Measurements from ENCODE around the gene ZWILCH. TPM values are rescaled to one million over a fixed set of nuclear protein-coding genes. Genes with fewer than 3 reads are reported as not detected.

The ZWILCH gene
- total RNA-seq, 2 experiments from 2014 or later, result 36.9 to 50.2 TPM

DNA sequence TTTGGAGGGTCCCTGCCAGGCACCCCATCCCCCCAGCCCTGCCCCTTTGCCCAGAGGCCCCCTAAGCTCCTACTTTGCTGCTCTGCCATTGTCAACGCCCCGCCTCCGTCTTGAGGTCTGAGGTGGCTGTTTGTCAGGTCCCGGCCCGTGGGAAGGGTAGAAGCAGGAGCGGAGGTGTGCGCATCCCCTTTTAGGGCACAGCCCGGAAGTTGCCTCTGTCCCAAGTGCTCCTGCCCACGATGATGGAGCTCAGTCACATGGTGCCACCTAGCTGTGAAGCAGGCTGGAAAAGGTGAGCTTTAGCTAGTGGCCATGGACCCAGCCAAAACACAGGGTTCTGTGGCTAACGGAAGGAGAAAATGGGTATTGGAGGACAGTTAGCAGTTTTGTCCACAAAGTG lies 89.2 kb downstream of the ZWILCH start:
- Histone ChIP-seq H3K4me2 (ENCODE audit: low read length) (no peak overlapping the region), H3K79me2 (ENCODE audit: insufficient read depth, low read depth, low read length) (no peaks in the 10 kb centered on the region), H3K27ac (ENCODE audit: low read depth, low read length, poor library complexity, severe bottlenecking) (no peak overlapping the region), H2AFZ (ENCODE audit: low read length) (no peak overlapping the region), H3K9me3 (ENCODE audit: low read length) (no peaks in the 10 kb centered on the region), H3K4me3 (ENCODE audit: low read depth, low read length, poor library complexity, severe bottlenecking) (no peak overlapping the region), H3K4me1 (ENCODE audit: insufficient read depth, low read length, poor library complexity, severe bottlenecking) (no peaks in the 10 kb centered on the region), H4K20me1 (ENCODE audit: insufficient read depth, low read length) (no peaks in the 10 kb centered on the region), H3K9me2 (ENCODE audit: insufficient read depth, low read length) (no peaks in the 10 kb centered on the region), H3K36me3 (ENCODE audit: insufficient read depth, low read length) (no peaks in the 10 kb centered on the region)
- ChIA-PET CTCF (ENCODE audit: unreplicated experiment) (interaction anchor here (1.0 kb wide), 1 partner anchor 208 kb away, joined by 4 read pairs; the partner anchor contains the start of gene MAP2K1), POLR2A (no interaction called here)
- intact Hi-C loops (cut with micrococcal nuclease; ENCODE audit: unreplicated experiment), result no loop called here
- no TSS peak for BruUV-seq (replicated peaks)
- TF ChIP-seq, protein P1, sequence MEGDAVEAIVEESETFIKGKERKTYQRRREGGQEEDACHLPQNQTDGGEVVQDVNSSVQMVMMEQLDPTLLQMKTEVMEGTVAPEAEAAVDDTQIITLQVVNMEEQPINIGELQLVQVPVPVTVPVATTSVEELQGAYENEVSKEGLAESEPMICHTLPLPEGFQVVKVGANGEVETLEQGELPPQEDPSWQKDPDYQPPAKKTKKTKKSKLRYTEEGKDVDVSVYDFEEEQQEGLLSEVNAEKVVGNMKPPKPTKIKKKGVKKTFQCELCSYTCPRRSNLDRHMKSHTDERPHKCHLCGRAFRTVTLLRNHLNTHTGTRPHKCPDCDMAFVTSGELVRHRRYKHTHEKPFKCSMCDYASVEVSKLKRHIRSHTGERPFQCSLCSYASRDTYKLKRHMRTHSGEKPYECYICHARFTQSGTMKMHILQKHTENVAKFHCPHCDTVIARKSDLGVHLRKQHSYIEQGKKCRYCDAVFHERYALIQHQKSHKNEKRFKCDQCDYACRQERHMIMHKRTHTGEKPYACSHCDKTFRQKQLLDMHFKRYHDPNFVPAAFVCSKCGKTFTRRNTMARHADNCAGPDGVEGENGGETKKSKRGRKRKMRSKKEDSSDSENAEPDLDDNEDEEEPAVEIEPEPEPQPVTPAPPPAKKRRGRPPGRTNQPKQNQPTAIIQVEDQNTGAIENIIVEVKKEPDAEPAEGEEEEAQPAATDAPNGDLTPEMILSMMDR (conservative IDR thresholded peaks at IDR 0.05; ENCODE audit: low read length), result peak; percentile 28; the same call in 1 of the 2 replicates
- TF ChIP-seq EZH2phosphoT487 (IDR thresholded peaks at IDR 0.05; ENCODE audit: borderline replicate concordance, low read depth, low read length), result no peak
- peak; percentile 13 for DNase-seq (ENCODE audit: low spot score)

GRCh38 chr15:66594836-66595235 lies 89.7 kb downstream of the ZWILCH start:
- ChIA-PET POLR2A (no interaction called here), CTCF (ENCODE audit: unreplicated experiment) (interaction anchor here (1.0 kb wide), 1 partner anchor 208 kb away, joined by 4 read pairs; the partner anchor contains the start of gene MAP2K1)
- intact Hi-C loops (cut with micrococcal nuclease; ENCODE audit: unreplicated experiment), result no loop called here
- TF ChIP-seq, protein P1 (conservative IDR thresholded peaks at IDR 0.05; ENCODE audit: low read length), result no peak
- no peak for TF ChIP-seq EZH2phosphoT487 (IDR thresholded peaks at IDR 0.05; ENCODE audit: borderline replicate concordance, low read depth, low read length)
- no TSS peak for BruUV-seq (replicated peaks)
- Histone ChIP-seq H4K20me1 (ENCODE audit: insufficient read depth, low read length) (no peaks in the 10 kb centered on the region), H3K4me3 (ENCODE audit: low read depth, low read length, poor library complexity, severe bottlenecking) (no peak overlapping the region), H3K9me3 (ENCODE audit: low read length) (no peaks in the 10 kb centered on the region), H3K4me1 (ENCODE audit: insufficient read depth, low read length, poor library complexity, severe bottlenecking) (no peaks in the 10 kb centered on the region), H2AFZ (ENCODE audit: low read length) (no peak overlapping the region), H3K9me2 (ENCODE audit: insufficient read depth, low read length) (no peaks in the 10 kb centered on the region), H3K36me3 (ENCODE audit: insufficient read depth, low read length) (no peaks in the 10 kb centered on the region), H3K4me2 (ENCODE audit: low read length) (no peak overlapping the region), H3K27ac (ENCODE audit: low read depth, low read length, poor library complexity, severe bottlenecking) (no peak overlapping the region), H3K79me2 (ENCODE audit: insufficient read depth, low read depth, low read length) (no peaks in the 10 kb centered on the region)
- DNase-seq (ENCODE audit: low spot score), result no peak

- ChIA-PET CTCF (ENCODE audit: unreplicated experiment) (no interaction called here), POLR2A (no interaction called here)
- H3K4me3 ChIP-seq (ENCODE audit: low read depth, low read length, poor library complexity, severe bottlenecking), result no peak overlapping the region
- intact Hi-C loops (cut with micrococcal nuclease; ENCODE audit: unreplicated experiment), result no loop called here
- H3K9me3 ChIP-seq (ENCODE audit: low read length), result no peaks in the 10 kb centered on the region
- no peaks in the 10 kb centered on the region for H4K20me1 ChIP-seq (ENCODE audit: insufficient read depth, low read length)
- H3K9me2 ChIP-seq (ENCODE audit: insufficient read depth, low read length), result no peaks in the 10 kb centered on the region
- no peak for DNase-seq (ENCODE audit: low spot score)
- H3K79me2 ChIP-seq (ENCODE audit: insufficient read depth, low read depth, low read length), result no peaks in the 10 kb centered on the region
- no peak overlapping the region for H3K27ac ChIP-seq (ENCODE audit: low read depth, low read length, poor library complexity, severe bottlenecking)
- H3K4me2 ChIP-seq (ENCODE audit: low read length), result no peak overlapping the region
- H2AFZ ChIP-seq (ENCODE audit: low read length), result no peak overlapping the region
- no TSS peak for BruUV-seq (replicated peaks)
- TF ChIP-seq, protein P1 (conservative IDR thresholded peaks at IDR 0.05; ENCODE audit: low read length), result no peak
- TF ChIP-seq EZH2phosphoT487 (IDR thresholded peaks at IDR 0.05; ENCODE audit: borderline replicate concordance, low read depth, low read length), result no peak
- H3K36me3 ChIP-seq (ENCODE audit: insufficient read depth, low read length), result no peaks in the 10 kb centered on the region
- H3K4me1 ChIP-seq (ENCODE audit: insufficient read depth, low read length, poor library complexity, severe bottlenecking), result no peaks in the 10 kb centered on the region
Measured at GRCh38 chr15:66595332-66595731, 90.2 kb downstream of the ZWILCH start.
